ENCODE results near the gene ZNF831.

The ZNF831 gene

GRCh38 chr20:59153832-59154231 is 9.8 kb upstream of the ZNF831 start:
- H3K4me3 ChIP-seq (ENCODE audit: low read depth, low read length), result no peak overlapping the region
- no peak for TF ChIP-seq CTCF (conservative IDR thresholded peaks at IDR 0.05; ENCODE audit: low read depth, low read length)
- DNase-seq (ENCODE audit: low read depth), result no peak

GRCh38 chr20:59154317-59155013 is 9.2 kb upstream of the ZNF831 start:
- no peak for TF ChIP-seq CTCF (conservative IDR thresholded peaks at IDR 0.05; ENCODE audit: low read depth, low read length)
- DNase-seq (ENCODE audit: low read depth), result no peak
- H3K4me3 ChIP-seq (ENCODE audit: low read depth, low read length), result no peak overlapping the region

- H3K4me3 ChIP-seq (ENCODE audit: low read depth, low read length), result no peak overlapping the region
- TF ChIP-seq CTCF (conservative IDR thresholded peaks at IDR 0.05; ENCODE audit: low read depth, low read length), result no peak
- no peak for DNase-seq (ENCODE audit: low read depth)
Measured at GRCh38 chr20:59157064-59157463, 6.6 kb upstream of the ZNF831 start.

- TF ChIP-seq CTCF (conservative IDR thresholded peaks at IDR 0.05; ENCODE audit: low read depth, low read length), result no peak
- no peak overlapping the region for H3K4me3 ChIP-seq (ENCODE audit: low read depth, low read length)
- no peak for DNase-seq (ENCODE audit: low read depth)
Measured at GRCh38 chr20:59157531-59157930, 6.1 kb upstream of the ZNF831 start.

GRCh38 chr20:59157961-59158541 is 5.6 kb upstream of the ZNF831 start:
- H3K4me3 ChIP-seq (ENCODE audit: low read depth, low read length), result no peak overlapping the region
- no peak for TF ChIP-seq CTCF (conservative IDR thresholded peaks at IDR 0.05; ENCODE audit: low read depth, low read length)

GRCh38 chr20:59158673-59159072 is 4.9 kb upstream of the ZNF831 start:
- no peak for DNase-seq (ENCODE audit: low read depth)
- no peak overlapping the region for H3K4me3 ChIP-seq (ENCODE audit: low read depth, low read length)
- TF ChIP-seq CTCF (conservative IDR thresholded peaks at IDR 0.05; ENCODE audit: low read depth, low read length), result no peak

More at GRCh38 chr20:59157961-59158541, 5.6 kb upstream of the ZNF831 start:
- DNase-seq (ENCODE audit: low read depth), result no peak

- no peak for DNase-seq (ENCODE audit: low read depth)
- TF ChIP-seq CTCF (conservative IDR thresholded peaks at IDR 0.05; ENCODE audit: low read depth, low read length), result no peak
- H3K4me3 ChIP-seq (ENCODE audit: low read depth, low read length), result no peak overlapping the region
Measured at GRCh38 chr20:59159091-59159490, 4.5 kb upstream of the ZNF831 start.
